Heart right ventricle (tissue), 16 donors: ENCODE measurements around the gene MYRF. TPM values are rescaled to one million over a fixed set of nuclear protein-coding genes. Genes with fewer than 3 reads are reported as not detected.

ENCODE experiments used
- ATAC-seq, 8 donors: fragments of 200-7000 bp; cut with Tn5 transposase; one replicate each; pipeline ENCODE4 v1.9.1; 2020; ENCODE audit warnings: mild to moderate bottlenecking in 8 of 8, moderate library complexity in 8 of 8, moderate number of reproducible peaks in 1 of 8
- DNase-seq, 2 donors: peaks; one replicate each; pipeline ENCODE4 v3.0.0-alpha.2; 2020
- H3K27ac ChIP-seq, 10 donors: fragments of 200-600 bp; sonication (generic) in 2 of 10; one replicate each; pipeline versions ENCODE4 v1.5.0 to v1.8.0; 2020 to 2022; ENCODE audit warnings: mild to moderate bottlenecking in 3 of 10
- H3K27me3 ChIP-seq, 7 donors: fragments of 200-600 bp; one replicate each; pipeline ENCODE4 v1.8.0; 2021 to 2022; ENCODE audit warnings: mild to moderate bottlenecking in 2 of 7
- H3K36me3 ChIP-seq, 9 donors: fragments of 200-600 bp; sonication (generic) in 1 of 9; one replicate each; pipeline versions ENCODE4 v1.5.0 to v1.8.0; 2020 to 2022; ENCODE audit warnings: mild to moderate bottlenecking in 2 of 9
- H3K4me1 ChIP-seq, 9 donors: fragments of 200-600 bp; sonication (generic) in 1 of 9; one replicate each; pipeline versions ENCODE4 v1.5.0 to v1.8.0; 2020 to 2022; ENCODE audit warnings: mild to moderate bottlenecking in 4 of 9
- H3K4me3 ChIP-seq, 10 donors: fragments of 200-600 bp; sonication (generic) in 2 of 10; one replicate each; pipeline versions ENCODE4 v1.5.0 to v1.8.0; 2020 to 2022; ENCODE audit warnings: mild to moderate bottlenecking in 7 of 10, moderate library complexity in 2 of 10
- H3K9me3 ChIP-seq, 11 donors: fragments of 200-600 bp in 10 of 11; sonication (generic) in 2 of 11; one replicate each; pipeline versions ENCODE4 v1.5.0 to v1.8.0; 2013 to 2022; ENCODE audit warnings: mild to moderate bottlenecking in 2 of 11, control low read depth in 1 of 11, moderate library complexity in 1 of 11
- CTCF ChIP-seq, 9 donors: fragments of 200-600 bp; sonication (generic) in 2 of 9; IDR thresholded peaks; one replicate each; pipeline versions ENCODE4 v1.5.0 to v1.8.0; 2021 to 2022; ENCODE audit warnings: antibody characterized with exemption in 9 of 9, mild to moderate bottlenecking in 5 of 9, moderate library complexity in 1 of 9
- WGBS, 2 donors: extraction: QIAGEN DNeasy Blood & Tissue Kit; methylation state at CpG; one replicate each; pipeline ENCODE4 v1.1.7; 2013; ENCODE audit warnings: inconsistent platforms in 1 of 2; 5-methylcytosine and 5-hydroxymethylcytosine counted together
- intact Hi-C, 10 donors: fragments of 100-400 bp; cut with DNase I; formaldehyde crosslinking; loops; one replicate each; pipeline versions ENCODE4 v1.11.1 to v1.14.2; 2022
- polyA plus RNA-seq, 2 donors: library from polyadenylated mRNA; stranded (reverse); fragments of 200-250 nt; gene quantifications; one replicate each; pipeline ENCODE4 v1.2.3, GENCODE V29; 2013
- total RNA-seq, 10 donors: library from RNA; stranded (reverse); fragmentation: NEBNext Ultra II Directional in 3 of 10; extraction: Animal tissue kit (Norgen Biotek cat#: 25700) in 3 of 10; gene quantifications; one replicate each; pipeline versions ENCODE4 v1.2.1 to v1.2.4, GENCODE V29; 2021 to 2023
- donor health status: Arrhythmogenic right ventricular cardiomyopathy.
- donor health status: ischemic (EF 13 %, LVEDD 7.1; RV severe dilation, severe dysfunction).
- donor health status: healthy with polysubstance abuse.
- donor health status: DM: no; HTN: yes; CAD: no.
- donor health status: DM: no; HTN: no; CAD: no.
- donor health status: ischemic (EF 25% LVEDD 6.9; RV normal size, moderate dysfunction).
- donor health status: ischemic (EF 25% LVEDD 5.7; RV mildly dilated, moderate dysfunction).
- donor health status: healthy.
- donor health status: DM: yes; HTN: yes; CAD: no.
- donor health status: Ischemic cardiomyopathy.
- donor health status: ischemic (EF 35%, LVEDD 5.7; RV mildly dilated, moderate dysfunction).
- donor health status: nonischemic (EF 11% LVEDD 7.7; RV severe dilation, severe dysfunction).
- donor health status: DM: yes; HTN: yes; CAD: no.
- donor health status: PGD.
- donor health status: ischemic (EF 29% LVEDD 5.4; RV normal size, mild dysfunction).
- donor health status: nonischemic (EF 23%, LVEDD 6.1; RV moderate dilation, normal function).

The MYRF gene
- total and polyA plus RNA-seq, 12 donors: 0.13 to 1.2 (median 0.26) TPM

DNA sequence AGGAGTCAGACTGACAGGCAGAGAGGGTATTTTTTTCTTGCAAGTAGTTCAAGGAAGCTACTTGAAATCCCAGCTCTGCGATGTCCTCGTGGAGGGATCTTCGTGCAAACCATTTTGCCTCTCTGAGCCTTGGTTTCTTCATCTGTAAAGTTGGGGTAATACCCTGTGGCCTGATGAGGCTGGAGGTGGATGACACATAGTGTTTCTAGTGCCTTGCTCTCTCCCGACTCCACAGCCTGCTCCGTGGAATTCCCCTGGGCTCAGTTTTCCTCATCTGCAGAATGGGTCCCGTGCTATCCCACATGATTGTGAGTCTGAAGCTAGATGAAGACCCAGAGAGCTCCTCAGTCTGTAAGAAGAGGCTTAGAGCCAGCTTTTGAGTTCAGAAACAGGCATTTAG, 39.6 kb upstream of the MYRF start:
- 93 to 98% methylated on average over 6 of the region's 6 CpGs for WGBS, 2 donors
- no peaks in the 10 kb centered on the region for H3K27me3 ChIP-seq
- H3K4me3 ChIP-seq: no peak overlapping the region
- TF ChIP-seq CTCF (IDR thresholded peaks at IDR 0.05): no peak
- H3K9me3 ChIP-seq: no peaks in the 10 kb centered on the region
- intact Hi-C loops: no loop called here
- no peak for ATAC-seq
- no peak for DNase-seq
- H3K4me1 ChIP-seq: peaks cover 0 to 32% (median 7%) of the 10 kb centered on the region in 9 donors
- no peaks in the 10 kb centered on the region for H3K36me3 ChIP-seq
- no peak overlapping the region for H3K27ac ChIP-seq

GRCh38 chr11:61713464-61713863, 39.0 kb upstream of the MYRF start:
- no peaks in the 10 kb centered on the region for H3K36me3 ChIP-seq
- no peak overlapping the region for H3K4me3 ChIP-seq
- ATAC-seq: no peak
- H3K27me3 ChIP-seq: no peaks in the 10 kb centered on the region
- peaks cover 0 to 38% (median 13%) of the 10 kb centered on the region in 9 donors for H3K4me1 ChIP-seq
- no peak for DNase-seq
- TF ChIP-seq CTCF (IDR thresholded peaks at IDR 0.05): no peak
- no peaks in the 10 kb centered on the region for H3K9me3 ChIP-seq
- H3K27ac ChIP-seq: no peak overlapping the region
- WGBS, 2 donors: 82 to 83% methylated on average over 9 of the region's 9 CpGs
- intact Hi-C loops: no loop called here

- Histone ChIP-seq H3K36me3 (no peaks in the 10 kb centered on the region), H3K4me1 (peaks cover 0 to 43% (median 14%) of the 10 kb centered on the region in 9 donors), H3K27ac (no peak overlapping the region), H3K27me3 (no peaks in the 10 kb centered on the region), H3K9me3 (no peaks in the 10 kb centered on the region), H3K4me3 (no peak overlapping the region)
- intact Hi-C loops: no loop called here
- WGBS, 2 donors: 62 to 74% methylated on average over 5 of the region's 5 CpGs
- no peak for ATAC-seq
- no peak for DNase-seq
- no peak for TF ChIP-seq CTCF (IDR thresholded peaks at IDR 0.05)
Observed at GRCh38 chr11:61713906-61714305, 38.5 kb upstream of the MYRF start.

DNA sequence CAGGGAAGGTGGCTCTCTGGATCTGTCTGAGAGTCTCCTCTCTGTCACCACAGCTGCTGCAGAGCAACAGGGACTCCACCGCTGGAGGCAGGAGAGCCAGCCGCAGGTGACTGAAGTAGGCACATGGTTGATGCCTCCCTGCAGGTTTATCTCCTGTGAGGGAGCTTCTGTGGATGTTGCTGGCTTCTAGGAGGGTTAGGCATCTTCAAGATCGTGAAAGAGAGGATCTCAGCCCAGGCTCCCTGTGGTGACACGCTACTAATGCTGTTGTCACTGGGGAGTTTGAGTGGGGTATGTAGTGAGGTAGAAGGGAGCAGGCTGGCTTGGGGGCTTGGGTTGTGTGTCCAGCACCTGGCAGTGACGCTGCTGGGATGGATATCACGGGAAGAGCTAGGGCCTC, 38.1 kb upstream of the MYRF start:
- no peaks in the 10 kb centered on the region for H3K9me3 ChIP-seq
- H3K27me3 ChIP-seq: no peaks in the 10 kb centered on the region
- intact Hi-C loops: no loop called here
- no peaks in the 10 kb centered on the region for H3K36me3 ChIP-seq
- ATAC-seq (no peak), DNase-seq (no peak)
- WGBS, 2 donors: 74% methylated on average over 6 of the region's 6 CpGs
- peaks cover 0 to 45% (median 16%) of the 10 kb centered on the region in 9 donors for H3K4me1 ChIP-seq
- TF ChIP-seq CTCF (IDR thresholded peaks at IDR 0.05): no peak
- H3K4me3 ChIP-seq: no peak overlapping the region
- H3K27ac ChIP-seq: no peak overlapping the region
